ENCODE measurements around the gene CCDC63.

Gene CCDC63

DNA sequence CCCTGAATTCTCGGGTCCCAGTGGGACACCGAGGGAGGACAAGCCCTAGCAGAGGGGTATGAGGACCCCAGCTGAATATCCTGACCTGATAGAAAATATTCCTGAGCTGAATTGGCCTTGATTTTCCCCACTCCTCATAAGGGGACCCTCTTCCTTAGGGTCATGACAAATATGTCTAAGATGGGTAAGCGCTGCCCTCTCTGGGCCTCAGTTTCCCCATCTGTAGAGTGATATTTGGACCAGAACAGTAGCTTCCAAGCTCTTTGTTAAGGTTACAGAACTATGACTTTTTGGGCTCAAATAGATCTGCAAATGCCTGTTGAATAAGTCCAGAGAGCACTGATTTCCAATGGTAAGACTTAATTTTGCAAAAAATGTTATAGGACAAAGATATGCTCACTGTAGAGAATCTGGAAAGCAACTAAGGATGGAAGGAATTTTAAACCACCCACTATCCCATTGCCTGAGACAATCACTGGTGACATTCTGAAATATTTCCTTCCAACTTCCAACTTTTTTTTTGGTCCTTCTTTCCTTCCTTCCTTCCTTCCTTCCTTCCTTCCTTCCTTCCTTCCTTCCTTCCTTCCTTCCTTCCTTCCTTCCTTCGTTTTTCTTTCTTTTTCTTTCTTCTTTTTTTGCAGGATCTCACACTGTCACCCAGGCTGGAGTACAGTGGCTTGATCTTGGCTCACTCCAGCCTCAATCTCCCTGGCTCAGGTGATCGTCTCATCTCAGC, 41.6 kb downstream of the CCDC63 start:
- no peak for DNase-seq

GRCh38 chr12:110889361-110889760, 42.6 kb downstream of the CCDC63 start:
- no peak for DNase-seq

- no peak for DNase-seq
Observed at GRCh38 chr12:110893956-110894355, 47.2 kb downstream of the CCDC63 start.

DNA sequence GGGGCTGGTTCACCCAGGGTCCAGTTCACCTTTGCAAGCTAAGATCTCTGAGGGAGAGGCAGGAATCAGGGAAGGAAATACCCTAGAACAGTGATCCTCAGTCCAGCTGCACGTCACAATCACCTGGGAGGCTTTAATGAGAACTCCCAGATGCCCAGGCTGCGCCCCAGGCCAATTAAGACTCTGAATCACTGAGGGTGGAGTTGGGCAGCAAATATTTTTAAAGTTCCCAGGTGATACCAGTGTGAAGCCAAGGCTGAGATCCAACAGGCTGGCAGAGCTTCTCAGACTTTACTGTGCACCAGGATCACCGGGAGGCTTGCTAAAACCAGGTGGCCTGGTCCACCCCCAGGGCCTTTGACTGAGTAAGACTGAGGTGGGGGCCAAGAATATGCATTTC, 49.8 kb downstream of the CCDC63 start:
- DNase-seq: no peak

GRCh38 chr12:110901401-110901800, 54.6 kb downstream of the CCDC63 start:
- DNase-seq: no peak

DNA sequence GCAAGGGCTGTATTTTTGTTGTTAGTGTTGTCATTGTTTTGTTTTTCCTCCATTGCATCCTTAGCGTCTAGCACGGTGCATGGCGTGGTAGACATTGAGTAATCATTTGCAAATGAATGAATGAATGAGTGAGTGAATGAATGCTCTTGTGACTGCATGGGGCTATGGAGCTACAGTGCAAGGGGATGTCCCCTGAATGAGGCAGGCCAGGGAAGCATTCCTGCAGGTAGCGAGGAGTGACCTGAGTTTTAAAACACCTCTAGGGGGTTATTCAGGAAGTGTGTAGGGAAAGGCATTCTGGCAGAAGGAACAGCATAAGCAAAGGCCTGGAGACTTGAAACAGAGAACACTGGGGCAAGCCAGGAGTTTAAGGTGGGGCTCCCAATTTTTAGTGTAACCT, 56.7 kb downstream of the CCDC63 start:
- DNase-seq: no peak

- DNase-seq: no peak
Observed at GRCh38 chr12:110906083-110906482, 59.3 kb downstream of the CCDC63 start.

- no peak for DNase-seq
Observed at GRCh38 chr12:110906516-110906915, 59.7 kb downstream of the CCDC63 start.

DNA sequence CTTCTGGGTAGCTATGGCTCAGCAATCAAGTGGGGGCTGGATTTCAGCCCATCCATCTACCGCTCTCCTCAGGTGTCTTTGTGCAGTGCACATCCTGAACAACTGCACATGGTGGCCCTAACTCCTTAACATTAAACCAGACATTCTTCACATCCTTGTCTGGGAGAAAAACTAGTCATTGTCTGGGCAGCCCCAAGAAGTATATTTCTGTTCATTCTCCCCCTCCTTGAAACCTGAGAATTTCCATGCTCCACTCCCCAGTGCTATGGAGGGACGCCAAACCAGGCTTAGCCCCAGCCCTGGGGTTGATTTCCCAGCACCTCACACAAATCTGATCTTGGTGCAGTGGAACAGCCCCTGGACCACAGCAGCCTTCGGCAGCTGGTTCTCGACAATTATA, 60.2 kb downstream of the CCDC63 start:
- DNase-seq: no peak

DNA sequence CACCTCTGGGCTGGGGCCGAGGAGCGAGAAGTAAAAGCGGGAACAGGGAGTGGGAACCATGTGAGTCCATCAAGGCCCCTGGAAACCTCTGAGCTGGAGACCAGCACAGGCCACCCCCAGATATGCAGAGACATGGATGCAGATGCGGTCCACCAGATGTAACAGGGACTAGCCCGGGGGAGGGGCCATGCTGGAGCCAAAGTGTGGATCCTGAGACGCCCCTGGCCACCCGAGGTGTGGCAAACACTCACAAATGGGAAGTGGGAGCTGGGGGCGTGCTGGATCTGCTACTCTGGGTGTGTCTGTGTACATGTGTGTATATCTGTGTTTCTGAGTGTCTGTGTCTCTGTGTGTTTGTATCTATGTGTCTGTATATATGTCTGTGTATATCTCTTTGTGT, 60.8 kb downstream of the CCDC63 start:
- DNase-seq: no peak

DNA sequence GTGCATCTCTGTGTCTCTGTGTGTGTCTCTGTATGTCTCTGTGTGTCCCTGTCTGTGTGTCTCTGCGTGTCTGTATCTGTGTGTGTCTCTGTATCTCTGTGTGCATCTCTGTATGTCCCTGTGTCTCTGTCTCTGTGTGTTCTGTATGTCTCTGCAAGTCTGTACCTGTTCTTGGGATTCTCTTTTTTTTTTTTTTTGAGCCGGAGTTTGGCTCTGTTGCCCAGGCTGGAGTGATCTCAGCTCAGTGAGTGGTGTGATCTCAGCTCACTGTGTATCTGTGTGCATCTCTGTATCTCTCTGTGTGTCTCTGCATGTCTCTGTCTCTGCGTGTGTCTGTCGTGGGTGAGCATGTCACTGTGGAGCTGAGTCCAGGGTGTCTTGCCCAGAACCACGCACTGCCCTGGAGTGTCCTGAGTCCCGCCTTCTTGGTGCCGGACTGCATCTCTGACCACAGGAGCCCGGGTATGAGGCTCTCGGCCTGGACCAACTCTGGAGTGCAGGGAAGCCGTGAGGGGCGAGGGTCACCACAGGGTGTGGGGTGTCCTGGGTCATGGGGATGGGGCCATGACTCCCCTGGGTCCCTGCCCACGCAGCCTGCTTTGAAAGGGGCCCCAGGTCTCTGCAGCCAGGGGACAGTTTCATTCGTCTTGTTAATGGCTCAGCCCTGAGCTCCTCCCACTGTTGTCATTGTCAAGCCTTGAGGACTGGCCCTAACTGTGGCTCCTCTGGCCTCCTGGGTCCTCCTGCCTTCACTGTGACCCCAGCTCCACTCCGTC, 61.8 kb downstream of the CCDC63 start:
- DNase-seq: no peak

DNA sequence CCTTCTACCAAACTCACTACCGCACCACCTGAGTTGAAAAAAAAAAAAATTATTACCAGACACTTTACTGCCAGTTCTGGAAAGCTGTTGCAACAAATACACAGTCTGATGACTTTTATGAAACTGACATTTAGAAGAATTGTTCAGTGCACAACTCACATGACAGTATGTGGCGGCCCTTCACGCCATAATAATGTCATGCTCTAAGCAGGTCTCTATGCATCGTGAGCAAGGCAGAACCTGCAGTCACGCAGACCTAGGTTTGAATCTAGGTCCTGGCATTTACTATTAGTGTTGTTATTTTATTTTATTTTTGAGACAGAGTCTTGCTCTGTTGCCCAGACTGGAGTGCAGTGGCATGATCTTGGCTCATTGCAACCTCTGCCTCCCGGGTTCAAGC, 65.5 kb downstream of the CCDC63 start:
- DNase-seq: no peak

DNA sequence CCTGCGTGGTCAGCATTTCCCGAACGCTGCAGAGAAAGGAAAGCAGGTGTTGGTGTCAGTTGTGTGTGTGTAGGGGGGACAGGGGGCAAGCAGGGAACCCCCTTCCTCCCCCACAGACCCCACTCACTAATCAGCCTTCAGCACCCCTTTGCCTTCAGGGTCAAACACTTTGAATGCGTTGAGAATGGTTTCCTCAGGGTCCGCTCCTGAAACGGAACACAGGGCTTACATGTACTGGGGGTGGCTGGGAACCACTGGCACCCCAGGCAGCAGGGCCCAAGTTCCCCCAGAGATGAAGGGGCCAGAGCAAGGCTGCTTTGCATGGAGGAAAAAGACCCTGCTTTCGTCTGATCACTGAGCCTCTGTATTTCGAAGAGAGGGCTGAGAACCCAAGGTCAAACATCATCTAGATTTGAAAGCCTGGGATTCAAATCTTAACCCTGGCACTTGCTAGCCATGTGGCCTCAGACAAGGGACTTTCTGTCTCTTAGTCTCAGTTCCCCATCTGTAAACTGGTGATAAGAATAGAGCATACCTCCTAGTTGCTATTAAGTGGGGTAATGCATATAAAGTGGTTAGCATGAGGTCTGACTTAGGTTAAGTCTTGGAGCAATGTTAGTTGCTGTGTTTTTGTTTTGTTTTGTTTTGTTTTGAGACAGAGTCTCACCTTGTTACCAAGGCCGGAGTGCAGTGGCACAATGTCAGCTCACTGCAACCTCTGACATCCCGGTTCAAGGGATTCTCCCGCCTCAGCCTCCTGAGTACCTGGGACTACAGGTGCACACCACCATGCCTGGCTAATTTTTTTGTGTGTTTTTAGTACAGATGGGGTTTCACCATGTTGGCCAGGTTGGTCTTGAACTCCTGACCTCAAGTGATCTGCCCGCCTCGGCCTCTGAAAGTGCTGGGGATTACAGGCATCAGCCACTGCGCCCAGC, 66.6 kb downstream of the CCDC63 start:
- DNase-seq: no peak

GRCh38 chr12:110916295-110916875, 69.6 kb downstream of the CCDC63 start:
- no peak for DNase-seq

GRCh38 chr12:110917467-110917866, 70.7 kb downstream of the CCDC63 start:
- no peak for DNase-seq

- no peak for DNase-seq
Observed at GRCh38 chr12:110917961-110918360, 71.2 kb downstream of the CCDC63 start.

- DNase-seq: no peak
Observed at GRCh38 chr12:110919720-110920119, 72.9 kb downstream of the CCDC63 start.

DNA sequence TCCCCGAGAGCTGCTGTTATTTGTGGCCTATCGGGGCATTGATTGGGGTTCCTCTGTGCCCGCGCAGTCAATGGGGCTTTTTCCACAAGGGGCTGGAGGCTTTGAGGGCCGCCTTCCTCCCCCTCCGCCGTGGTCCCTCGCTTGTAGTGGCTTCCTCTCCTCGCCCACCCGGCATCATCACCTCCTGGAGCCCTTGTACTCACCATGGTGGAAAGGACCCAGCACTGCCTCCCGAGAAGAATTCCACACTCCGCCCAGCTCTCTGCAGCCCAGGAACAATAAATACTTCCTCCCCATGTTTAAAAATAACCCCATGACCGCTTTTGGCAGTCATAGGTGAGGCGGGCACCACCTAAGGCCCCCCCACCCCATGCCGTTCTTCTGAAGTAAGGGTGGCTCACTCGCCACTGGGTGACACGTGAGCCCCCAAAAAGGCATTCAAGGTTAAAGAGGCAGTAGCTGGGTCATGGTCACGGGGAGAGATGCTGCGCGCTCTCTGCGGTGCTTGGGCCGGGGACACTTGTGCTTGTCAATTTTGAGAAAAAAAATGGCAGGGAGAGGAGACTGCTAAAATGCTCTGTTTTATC, 73.6 kb downstream of the CCDC63 start, which contains the start of gene MYL2:
TSS of gene MYL2 (minus strand) at position 256 of the 587 bp plus-strand sequence. CDS start at position 206, 50 bp downstream.
- DNase-seq: no peak

DNA sequence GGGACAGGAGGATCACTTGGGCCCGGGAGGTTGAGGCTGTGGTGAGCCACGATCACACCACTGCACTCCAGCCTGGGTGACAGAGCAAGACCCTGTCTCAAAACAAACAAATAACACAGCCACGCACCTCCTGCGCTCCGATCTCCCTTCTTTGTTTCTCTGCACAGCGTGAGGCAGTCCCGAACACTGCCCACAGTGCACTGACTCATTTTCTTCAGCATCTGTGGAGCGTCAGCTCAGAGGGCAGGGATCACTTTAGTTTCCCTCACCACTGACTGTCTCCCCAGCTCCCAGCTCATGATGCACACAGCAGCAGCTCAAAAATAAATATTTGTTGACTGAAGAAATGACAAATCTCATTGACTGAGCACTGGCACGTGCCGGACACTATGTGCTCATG, 74.5 kb downstream of the CCDC63 start:
- no peak for DNase-seq

DNA sequence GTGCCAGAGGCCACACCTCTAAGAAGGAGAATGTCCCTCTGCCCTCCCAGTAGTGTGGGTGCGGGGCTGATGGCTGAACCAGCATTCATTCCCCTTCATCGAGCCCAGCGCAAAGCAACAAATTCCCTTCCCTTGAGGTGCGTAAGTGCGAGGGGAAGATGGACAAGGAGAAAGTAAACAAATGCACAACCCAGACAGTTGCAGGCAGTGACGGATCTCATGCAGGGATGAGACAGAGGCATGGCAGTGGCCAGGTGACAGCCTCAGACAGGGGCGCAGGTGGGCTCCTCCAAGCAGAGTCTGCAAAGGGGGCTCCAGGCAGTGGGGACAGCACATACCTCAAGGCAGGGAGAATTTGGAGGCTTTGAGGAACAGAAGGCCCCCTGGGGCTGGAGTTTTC, 75.9 kb downstream of the CCDC63 start:
- DNase-seq: no peak

DNA sequence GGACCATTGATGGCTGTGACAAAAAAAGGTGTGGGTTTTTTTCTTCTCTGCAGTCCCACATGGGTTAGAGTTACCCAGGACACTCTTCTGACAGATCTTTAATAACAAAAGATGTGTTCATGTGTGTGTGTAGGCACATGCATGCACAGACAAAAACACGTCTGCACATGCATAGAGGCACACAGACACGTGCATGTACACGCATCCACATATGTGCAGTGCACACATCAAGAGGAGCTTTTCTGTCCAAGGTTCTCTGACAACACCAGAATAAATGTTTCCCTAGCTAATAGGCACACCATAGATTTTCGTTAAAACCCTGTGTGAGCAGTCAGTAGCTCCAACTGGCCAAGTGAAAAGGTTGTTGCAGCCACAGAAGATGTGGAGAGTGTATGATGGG, 76.4 kb downstream of the CCDC63 start:
- no peak for DNase-seq

DNA sequence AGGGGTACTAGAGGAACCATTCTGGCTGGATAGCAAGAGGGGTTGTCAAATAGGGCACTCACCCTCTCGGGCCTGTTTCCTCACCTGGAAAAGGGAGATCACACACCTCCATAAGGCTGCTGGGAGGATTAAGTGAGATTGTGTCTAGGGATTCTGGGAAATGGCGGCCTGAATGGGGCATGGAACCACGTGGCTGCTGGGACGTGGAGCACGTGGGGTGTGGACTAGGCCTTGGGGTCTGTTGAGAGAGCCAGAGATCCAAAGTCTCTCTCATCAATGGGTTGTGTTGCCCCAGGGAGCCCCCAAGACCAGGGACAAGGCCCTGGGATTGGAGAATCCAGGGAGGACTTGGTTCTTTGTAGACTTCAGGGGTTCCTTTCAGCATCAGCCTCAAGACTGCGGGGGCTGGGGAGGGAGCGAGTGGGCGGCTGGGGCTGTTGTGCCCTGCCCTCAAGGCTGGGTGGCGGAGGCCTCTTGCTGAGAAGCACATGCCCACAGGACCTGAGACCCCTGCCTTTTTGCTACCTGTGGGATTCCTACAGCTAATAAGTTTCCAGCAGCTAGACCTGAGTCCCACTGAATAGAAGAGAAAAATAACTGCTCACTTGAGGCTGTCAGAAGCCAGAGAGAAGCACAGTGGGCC, 77.0 kb downstream of the CCDC63 start:
- no peak for DNase-seq
